ENCODE data around the gene TMEM134. TPM values are rescaled to one million over a fixed set of nuclear protein-coding genes. Genes with fewer than 3 reads are reported as not detected.
A peak's percentile ranks its signal among the peaks of the same experiment; 100 is the strongest.

The TMEM134 gene
- total and polyA plus RNA-seq, 7 donors: 57.1 to 121 (median 81.7) TPM

- no peak overlapping the region for H3K27ac ChIP-seq
- H3K4me3 ChIP-seq: no peak overlapping the region
- DNase-seq: no peak
- no peaks in the 10 kb centered on the region for H3K27me3 ChIP-seq (ENCODE audit: insufficient read depth in 3 of 3, low read length in 2 of 3)
- no peaks in the 10 kb centered on the region for H3K9me3 ChIP-seq
- intact Hi-C loops (cut with DNase I): no loop called here
- peaks cover 10% of the 10 kb centered on the region for H3K4me1 ChIP-seq
- no peak for TF ChIP-seq CTCF (IDR thresholded peaks at IDR 0.05)
- no peak for ATAC-seq
- no peaks in the 10 kb centered on the region for H3K36me3 ChIP-seq (ENCODE audit: insufficient read depth in 1 of 2, low read depth in 1 of 2)
- WGBS, 3 donors: 76 to 80% (median 77%) methylated on average over 7 of the region's 7 CpGs
Observed at GRCh38 chr11:67472882-67473281, 3.8 kb upstream of the TMEM134 start.

GRCh38 chr11:67470337-67471002, 1.4 kb upstream of the TMEM134 start:
- Histone ChIP-seq H3K9me3 (no peaks in the 10 kb centered on the region), H3K4me1 (peaks cover 12% of the 10 kb centered on the region), H3K27me3 (ENCODE audit: insufficient read depth in 3 of 3, low read length in 2 of 3) (no peaks in the 10 kb centered on the region), H3K4me3 (no peak overlapping the region), H3K36me3 (ENCODE audit: insufficient read depth in 1 of 2, low read depth in 1 of 2) (peaks cover 0 to 5% of the 10 kb centered on the region in 2 donors), H3K27ac (no peak overlapping the region)
- intact Hi-C loops (cut with DNase I): no loop called here
- WGBS, 3 donors: 80 to 84% (median 82%) methylated on average over 8 of the region's 8 CpGs
- DNase-seq (no peak), ATAC-seq (no peak)
- no peak for TF ChIP-seq CTCF (IDR thresholded peaks at IDR 0.05)

GRCh38 chr11:67469508-67469811, 409 bp upstream of the TMEM134 start:
- DNase-seq: no peak
- H3K9me3 ChIP-seq: no peaks in the 10 kb centered on the region
- no peaks in the 10 kb centered on the region for H3K27me3 ChIP-seq (ENCODE audit: insufficient read depth in 3 of 3, low read length in 2 of 3)
- intact Hi-C loops (cut with DNase I): loop anchor here (5.0 kb wide), 3 partner anchors 38 to 67 kb away; partner anchors contain the start of genes PPP1CA (in 2 of the 2), RPS6KB2 (in 2 of the 2), TBC1D10C (in 2 of the 2) and CDK2AP2 (in 1 of the 2)
- no peak for ATAC-seq
- peak overlapping the region; percentile 85 for H3K27ac ChIP-seq
- H3K4me3 ChIP-seq: peak overlapping the region; percentile 98
- 5 to 9% (median 7%) methylated on average over 9 of the region's 9 CpGs for WGBS, 3 donors
- H3K4me1 ChIP-seq: peaks cover 12% of the 10 kb centered on the region
- no peak for TF ChIP-seq CTCF (IDR thresholded peaks at IDR 0.05)
- peaks cover 0 to 5% of the 10 kb centered on the region in 2 donors for H3K36me3 ChIP-seq (ENCODE audit: insufficient read depth in 1 of 2, low read depth in 1 of 2)

GRCh38 chr11:67468456-67468758, 644 bp downstream of the TMEM134 start:
- H3K27me3 ChIP-seq (ENCODE audit: insufficient read depth in 3 of 3, low read length in 2 of 3): no peaks in the 10 kb centered on the region
- intact Hi-C loops (cut with DNase I): loop anchor here (5.0 kb wide), 3 partner anchors 39 to 66 kb away; partner anchors contain the start of genes PPP1CA (in 2 of the 2), RPS6KB2 (in 2 of the 2), TBC1D10C (in 2 of the 2) and CDK2AP2 (in 1 of the 2)
- peak overlapping the region; percentile 85 for H3K27ac ChIP-seq
- peaks cover 20% of the 10 kb centered on the region for H3K4me1 ChIP-seq
- no peak for ATAC-seq
- TF ChIP-seq CTCF (IDR thresholded peaks at IDR 0.05): no peak
- peak overlapping the region; percentile 98 for H3K4me3 ChIP-seq
- H3K36me3 ChIP-seq (ENCODE audit: insufficient read depth in 1 of 2, low read depth in 1 of 2): peaks cover 0 to 5% of the 10 kb centered on the region in 2 donors
- DNase-seq: no peak
- 2 to 3% (median 3%) methylated on average over 5 to 6 of the region's 6 CpGs for WGBS, 3 donors
- no peaks in the 10 kb centered on the region for H3K9me3 ChIP-seq

Measured in psoas muscle (tissue), 8 donors.